ENCODE results near the gene IGF1R.
A peak's percentile ranks its signal among the peaks of the same experiment; 100 is the strongest.

Gene IGF1R

DNA sequence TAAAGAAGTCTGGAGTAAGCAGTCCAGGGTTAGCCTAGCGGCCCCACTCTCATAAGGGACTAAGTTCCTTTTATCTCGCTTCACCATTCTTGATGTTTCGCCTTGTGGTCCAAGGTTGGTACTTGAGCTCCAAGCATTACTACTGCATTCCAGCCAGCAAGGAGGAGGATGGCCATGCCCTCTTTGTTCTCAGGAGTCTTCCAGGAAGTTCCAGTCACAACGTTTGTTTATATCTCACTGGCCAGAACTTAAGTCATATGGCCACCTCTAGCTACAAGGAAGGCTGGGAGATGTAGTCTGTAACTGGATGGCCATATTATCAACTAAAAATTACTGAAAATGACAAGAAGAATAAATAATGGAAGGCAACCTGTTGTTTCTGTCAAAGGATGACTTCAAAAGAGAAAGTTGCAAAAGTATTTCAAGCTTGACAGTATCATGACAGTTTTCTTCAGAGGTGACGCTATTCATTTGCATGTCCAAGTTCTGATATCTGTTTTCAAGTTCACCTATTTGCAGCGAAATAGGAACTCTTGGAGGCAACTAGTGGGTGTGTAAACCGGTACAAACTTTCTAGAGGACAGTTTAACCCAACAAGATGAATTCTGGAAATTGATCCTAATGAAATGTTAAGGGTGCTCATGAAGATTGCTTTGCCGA is 240.6 kb downstream of the IGF1R start:
- Histone ChIP-seq H3K27ac (no peak overlapping the region), H4K20me1 (peaks cover 52 to 100% (median 84%) of the 10 kb centered on the region in 11 experiments)
- TF ChIP-seq Cebpa-rat (IDR thresholded peaks at IDR 0.05): no peak

DNA sequence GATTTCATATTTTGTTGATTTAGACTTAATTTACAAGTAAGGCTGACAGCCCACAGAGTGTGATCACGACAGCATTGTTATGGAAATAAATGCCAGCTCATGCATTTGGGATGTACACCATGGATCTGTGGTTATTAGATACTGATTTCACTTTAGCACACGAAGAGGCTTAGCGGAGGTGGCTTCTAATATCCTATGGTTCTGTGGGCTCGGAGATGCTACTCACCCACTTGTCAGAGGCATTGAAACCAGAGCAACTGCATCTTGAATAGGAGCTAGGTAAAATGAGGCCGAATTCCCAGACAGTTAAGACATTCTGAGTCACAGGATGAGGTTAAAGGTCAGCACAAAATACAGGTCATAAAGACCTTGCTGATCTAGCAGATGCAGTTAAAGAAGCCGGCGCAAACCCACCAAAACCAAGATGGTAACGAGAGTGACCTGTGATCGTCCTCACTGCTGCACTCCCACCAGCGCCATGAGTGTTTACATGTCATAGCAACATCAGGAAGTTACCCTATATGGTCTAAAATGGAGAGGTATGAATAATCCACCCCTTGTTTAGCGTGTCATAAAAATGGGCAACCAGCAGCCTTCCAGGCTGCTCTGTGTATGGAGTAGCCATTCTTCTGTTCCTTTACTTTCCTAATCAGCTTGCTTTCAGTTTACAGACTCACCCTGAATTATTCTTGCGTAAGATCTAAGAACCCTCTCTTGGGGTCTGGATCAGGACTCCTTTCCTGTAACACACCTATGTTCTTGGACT is 241.8 kb downstream of the IGF1R start:
- Histone ChIP-seq H3K9me3 (replicated peaks in 1 of 11) (0 out of 22 replicates have a peak, but pooled peaks cover 0 to 6% (median 0%) of the 10 kb centered on the region in 11 experiments), H3K36me3 (peaks cover 33 to 67% (median 52%) of the 10 kb centered on the region in 11 experiments), H4K20me1 (peaks cover 43 to 100% (median 72%) of the 10 kb centered on the region in 11 experiments), H3K27ac (no peak overlapping the region), H3K9ac (no peak overlapping the region), H3K4me3 (no peak overlapping the region), H3K27me3 (no peaks in the 10 kb centered on the region), H3K4me2 (no peak overlapping the region), H3K4me1 (peaks cover 0 to 30% (median 10%) of the 10 kb centered on the region in 10 experiments; a peak in 14 of 20 replicates)
- TF ChIP-seq Cebpa-rat (IDR thresholded peaks at IDR 0.05): peak in 2 of 11 experiments; percentile 49 to 52; a peak in 2 of 22 replicates

More for the DNA sequence above, 240.6 kb downstream of the IGF1R start:
- H3K27me3 ChIP-seq: no peaks in the 10 kb centered on the region
- no peaks in the 10 kb centered on the region for H3K9me3 ChIP-seq (replicated peaks in 1 of 11)
- H3K9ac ChIP-seq: no peak overlapping the region
- H3K4me2 ChIP-seq: no peak overlapping the region
- H3K4me3 ChIP-seq: no peak overlapping the region
- H3K4me1 ChIP-seq: peaks cover 10 to 42% (median 20%) of the 10 kb centered on the region in 10 experiments
- H3K36me3 ChIP-seq: peaks cover 23 to 55% (median 40%) of the 10 kb centered on the region in 11 experiments

DNA sequence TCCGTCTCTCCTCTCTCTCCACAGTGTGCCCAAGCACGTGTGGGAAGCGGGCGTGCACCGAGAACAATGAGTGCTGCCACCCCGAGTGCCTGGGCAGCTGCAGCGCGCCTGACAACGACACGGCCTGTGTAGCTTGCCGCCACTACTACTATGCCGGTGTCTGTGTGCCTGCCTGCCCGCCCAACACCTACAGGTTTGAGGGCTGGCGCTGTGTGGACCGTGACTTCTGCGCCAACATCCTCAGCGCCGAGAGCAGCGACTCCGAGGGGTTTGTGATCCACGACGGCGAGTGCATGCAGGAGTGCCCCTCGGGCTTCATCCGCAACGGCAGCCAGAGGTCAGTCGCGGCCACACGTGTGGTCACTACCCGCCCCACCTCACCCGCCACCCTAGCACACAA is 243.0 kb downstream of the IGF1R start:
- TF ChIP-seq Cebpa-rat (IDR thresholded peaks at IDR 0.05): no peak
- H3K36me3 ChIP-seq: peaks cover 43 to 79% (median 64%) of the 10 kb centered on the region in 11 experiments
- H3K27ac ChIP-seq: no peak overlapping the region
- no peaks in the 10 kb centered on the region for H3K27me3 ChIP-seq
- H3K4me3 ChIP-seq: no peak overlapping the region
- H3K4me1 ChIP-seq: peaks cover 0 to 27% (median 7%) of the 10 kb centered on the region in 10 experiments; a peak in 9 of 20 replicates
- no peak overlapping the region for H3K4me2 ChIP-seq
- H4K20me1 ChIP-seq: peaks cover 40 to 97% (median 60%) of the 10 kb centered on the region in 11 experiments
- H3K9ac ChIP-seq: no peak overlapping the region
- H3K9me3 ChIP-seq (replicated peaks in 1 of 11): peaks cover 2 to 11% (median 6%) of the 10 kb centered on the region in 11 experiments; a peak in 14 of 22 replicates

DNA sequence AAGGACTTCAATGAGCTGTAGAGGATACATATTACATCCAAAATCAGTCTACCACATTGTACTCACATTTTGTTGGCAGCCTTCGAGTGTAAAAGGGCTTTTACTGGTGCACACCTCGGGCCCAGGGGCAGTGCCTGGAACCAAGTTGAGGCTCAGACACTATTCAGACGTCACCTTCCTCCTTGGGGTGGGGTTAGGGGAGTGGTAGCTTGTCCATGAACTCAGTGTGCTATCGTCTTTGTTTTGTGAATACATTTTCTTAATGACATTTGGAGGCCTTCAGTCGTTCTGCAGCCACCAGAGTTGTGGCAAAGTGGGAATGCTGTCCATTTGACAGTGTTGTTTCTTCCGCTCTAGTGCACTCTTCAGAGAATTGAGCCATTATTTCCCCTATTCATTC is 245.1 kb downstream of the IGF1R start:
- peaks cover 0 to 11% (median 0%) of the 10 kb centered on the region in 10 experiments; a peak in 2 of 20 replicates for H3K4me1 ChIP-seq
- H3K27ac ChIP-seq: no peak overlapping the region
- TF ChIP-seq Cebpa-rat (IDR thresholded peaks at IDR 0.05): no peak
- H3K9ac ChIP-seq: no peak overlapping the region
- no peak overlapping the region for H3K4me2 ChIP-seq
- no peak overlapping the region for H3K4me3 ChIP-seq
- peaks cover 22 to 78% (median 40%) of the 10 kb centered on the region in 11 experiments; a peak in 18 of 22 replicates for H4K20me1 ChIP-seq
- H3K9me3 ChIP-seq (replicated peaks in 1 of 11): peaks cover 4 to 17% (median 11%) of the 10 kb centered on the region in 11 experiments; a peak in 14 of 22 replicates
- peaks cover 64 to 93% (median 82%) of the 10 kb centered on the region in 11 experiments for H3K36me3 ChIP-seq
- H3K27me3 ChIP-seq: no peaks in the 10 kb centered on the region

DNA sequence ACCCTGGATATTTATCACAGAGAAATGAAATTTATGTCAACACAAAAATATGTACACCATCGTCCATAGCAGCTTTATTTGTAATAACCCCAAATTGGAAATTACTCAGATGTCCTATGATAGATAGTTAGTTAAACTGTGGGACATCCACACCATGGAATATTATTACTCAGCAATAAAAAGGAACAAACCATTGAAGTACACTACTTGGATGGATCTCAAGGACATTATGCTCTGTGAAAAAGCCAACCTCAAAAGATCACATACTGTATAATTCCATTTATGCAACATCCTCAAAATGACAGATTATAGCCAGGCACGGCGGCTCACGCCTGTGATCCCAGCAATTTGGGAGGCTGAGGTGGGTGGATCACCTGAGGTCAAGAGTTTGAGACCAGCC is 246.0 kb downstream of the IGF1R start:
- Histone ChIP-seq H4K20me1 (peaks cover 17 to 73% (median 35%) of the 10 kb centered on the region in 11 experiments; a peak in 19 of 22 replicates), H3K4me2 (no peak overlapping the region), H3K4me1 (peaks cover 0 to 7% (median 0%) of the 10 kb centered on the region in 10 experiments; a peak in 1 of 20 replicates), H3K27ac (no peak overlapping the region), H3K9ac (no peak overlapping the region), H3K4me3 (no peak overlapping the region), H3K9me3 (replicated peaks in 1 of 11) (peaks cover 4 to 17% (median 11%) of the 10 kb centered on the region in 11 experiments; a peak in 14 of 22 replicates), H3K36me3 (peaks cover 70 to 97% (median 90%) of the 10 kb centered on the region in 11 experiments), H3K27me3 (no peaks in the 10 kb centered on the region)
- TF ChIP-seq Cebpa-rat (IDR thresholded peaks at IDR 0.05): no peak

DNA sequence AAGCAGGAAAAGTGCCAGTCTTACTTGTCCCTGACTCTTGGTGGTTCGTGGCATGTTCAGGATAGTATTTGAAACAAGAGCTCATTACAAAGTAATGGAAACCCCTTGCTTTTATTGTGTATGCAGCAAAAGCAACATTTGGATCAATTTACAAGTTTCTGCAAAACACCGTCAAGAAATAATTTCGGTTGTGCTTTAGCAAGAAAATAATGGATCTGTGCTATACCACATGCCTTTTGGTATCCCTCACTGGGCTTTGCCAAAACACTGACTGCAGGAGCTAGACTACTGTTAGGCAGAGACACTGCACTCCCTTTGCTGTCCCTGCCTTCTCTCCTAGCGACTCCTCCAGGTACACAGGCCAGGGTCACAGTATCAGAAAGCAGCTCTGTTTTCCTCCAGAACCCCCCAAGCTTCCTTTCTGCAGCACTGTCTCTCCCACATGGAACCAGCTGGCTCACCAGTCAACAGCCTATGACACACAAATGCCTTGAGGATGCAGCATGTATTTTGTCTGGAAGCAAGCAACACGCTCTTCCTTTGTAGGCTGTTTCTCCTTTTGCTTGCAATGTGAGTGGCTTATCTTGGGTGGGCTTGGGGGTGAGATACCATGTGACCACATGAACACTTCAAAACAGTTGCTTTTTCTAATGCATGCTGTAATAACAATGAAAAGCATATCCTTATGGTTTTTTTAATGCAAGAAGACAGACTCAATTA is 247.8 kb downstream of the IGF1R start:
- Histone ChIP-seq H3K27me3 (no peaks in the 10 kb centered on the region), H3K4me2 (no peak overlapping the region), H3K9ac (no peak overlapping the region), H3K27ac (no peak overlapping the region), H3K4me1 (peaks cover 0 to 5% (median 0%) of the 10 kb centered on the region in 10 experiments; a peak in 1 of 20 replicates), H3K9me3 (replicated peaks in 1 of 11) (peaks cover 4 to 17% (median 11%) of the 10 kb centered on the region in 11 experiments; a peak in 14 of 22 replicates), H3K36me3 (peaks cover 84 to 100% (median 98%) of the 10 kb centered on the region in 11 experiments), H3K4me3 (no peak overlapping the region), H4K20me1 (peaks cover 10 to 72% (median 32%) of the 10 kb centered on the region in 11 experiments; a peak in 19 of 22 replicates)
- TF ChIP-seq Cebpa-rat (IDR thresholded peaks at IDR 0.05): no peak

DNA sequence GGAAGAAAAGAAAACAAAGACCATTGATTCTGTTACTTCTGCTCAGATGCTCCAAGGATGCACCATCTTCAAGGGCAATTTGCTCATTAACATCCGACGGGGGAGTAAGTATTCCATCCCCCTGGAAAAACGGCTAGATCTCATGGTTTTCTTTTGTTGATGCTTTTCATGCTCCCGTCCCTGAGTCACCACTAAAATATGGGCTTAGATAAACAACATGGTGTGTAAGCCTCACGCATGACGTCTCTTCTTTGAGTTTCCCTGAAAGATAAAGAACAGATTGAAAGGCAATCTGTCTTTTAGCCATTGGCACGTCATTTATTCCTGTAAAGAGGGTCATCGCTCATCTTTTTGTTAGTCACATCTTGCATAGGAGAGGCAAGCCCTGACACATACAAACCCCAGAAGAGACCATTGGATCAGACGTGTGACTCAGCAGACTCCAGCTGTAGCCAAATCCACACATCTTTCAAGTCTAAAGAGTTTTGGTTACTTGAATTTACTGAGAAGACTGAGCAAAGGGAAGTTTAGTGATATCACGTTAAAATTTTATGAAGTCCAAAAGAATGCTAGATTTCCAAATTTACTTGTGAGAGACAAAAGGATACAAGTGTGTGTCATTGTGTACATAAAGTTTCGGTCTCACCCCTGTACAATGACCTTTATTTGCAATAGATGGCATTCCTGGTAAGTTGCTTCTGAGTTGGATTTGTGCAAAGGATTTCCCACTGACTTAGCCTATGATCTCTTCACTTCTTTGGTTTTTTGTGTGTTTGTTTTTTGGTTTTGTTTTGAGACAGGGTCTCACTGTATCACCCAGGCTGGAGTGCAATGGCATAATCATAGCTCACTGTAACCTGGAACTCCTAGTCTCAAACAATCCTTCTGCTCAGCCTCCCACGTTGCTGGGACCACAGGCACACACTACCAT is 248.7 kb downstream of the IGF1R start:
- Histone ChIP-seq H3K4me1 (0 out of 20 replicates have a peak, but pooled peaks cover 0 to 5% (median 0%) of the 10 kb centered on the region in 10 experiments), H3K4me3 (no peak overlapping the region)

More for the DNA sequence above, 248.7 kb downstream of the IGF1R start:
- peaks cover under 1 to 72% (median 29%) of the 10 kb centered on the region in 11 experiments; a peak in 18 of 22 replicates for H4K20me1 ChIP-seq
- peaks cover 84 to 100% (median 98%) of the 10 kb centered on the region in 11 experiments for H3K36me3 ChIP-seq
- no peak overlapping the region for H3K27ac ChIP-seq
- no peak for TF ChIP-seq Cebpa-rat (IDR thresholded peaks at IDR 0.05)
- no peak overlapping the region for H3K4me2 ChIP-seq
- peaks cover 4 to 17% (median 11%) of the 10 kb centered on the region in 11 experiments; a peak in 14 of 22 replicates for H3K9me3 ChIP-seq (replicated peaks in 1 of 11)
- no peak overlapping the region for H3K9ac ChIP-seq
- no peaks in the 10 kb centered on the region for H3K27me3 ChIP-seq

Data from BLaER1 treated with 17β-estradiol and CSF1 and Interleukin-3, amounts not matched to agents 10 nM and 100 nM (cell line).